T-cell (primary cell): ENCODE measurements around the gene NTN5. TPM values are rescaled to one million over a fixed set of nuclear protein-coding genes. Genes with fewer than 3 reads are reported as not detected.

Experiments used
- ATAC-seq, 4 experiments: fragments of 200-7000 bp in 3 of 4; fragments of 150-1000 bp in 1 of 4; cut with Tn5 transposase; replicated peaks in 1 of 4; 1 replicate in 3 of 4; 2 replicates in 1 of 4; pipeline ENCODE4 v1.10.0; 2021; ENCODE audit warnings: moderate library complexity in 3 of 4, mild to moderate bottlenecking in 2 of 4, moderate number of reproducible peaks in 1 of 4
- CTCF ChIA-PET, 2 donors: fragments of 300-600 bp; sonication (Branson Sonifier 250); formaldehyde crosslinking; loops; one replicate each; lab custom pipeline; 2022; ENCODE audit warnings: antibody characterized with exemption in 2 of 2; lab: Charles Lee
- POLR2A ChIA-PET, 2 donors: fragments of 300-600 bp; sonication (Branson Sonifier 250); formaldehyde crosslinking; loops; one replicate each; lab custom pipeline; 2022; ENCODE audit warnings: antibody characterized with exemption in 2 of 2; lab: Charles Lee
- DNase-seq, 35 experiments: peaks; one replicate each; pipeline versions ENCODE4 v3.0.0 to v3.0.0-alpha.2; 2013 to 2023
- H3K27ac ChIP-seq: one replicate; pipeline ENCODE4 v1.5.1; 2013; ENCODE audit warnings: low read length
- H3K27me3 ChIP-seq, 2 experiments: replicated peaks in 1 of 2; 1 replicate in 1 of 2; 2 replicates in 1 of 2; pipeline versions ENCODE4 v1.6.1 to v1.7.0; 2013; ENCODE audit warnings: low read length in 1 of 2, mixed read lengths in 1 of 2; ENCODE audit not compliant: control insufficient read depth in 2 of 2, insufficient read depth in 2 of 2; ENCODE audit errors: extremely low read depth in 1 of 2
- H3K36me3 ChIP-seq, 2 donors: 1 replicate in 1 of 2; 2 replicates in 1 of 2; pipeline versions ENCODE4 v1.6.1 to v1.7.0; 2013; ENCODE audit warnings: low read length in 1 of 2; ENCODE audit not compliant: control insufficient read depth in 2 of 2, insufficient read depth in 1 of 2; ENCODE audit errors: extremely low read depth in 1 of 2
- H3K4me1 ChIP-seq, 2 experiments: 1 replicate in 1 of 2; 2 replicates in 1 of 2; pipeline versions ENCODE4 v1.6.1 to v1.7.0; 2013; ENCODE audit warnings: low read length in 2 of 2, mixed read lengths in 1 of 2; ENCODE audit not compliant: insufficient read depth in 2 of 2, control insufficient read depth in 1 of 2; ENCODE audit errors: extremely low read depth in 1 of 2
- H3K4me3 ChIP-seq, 2 donors: 1 replicate in 1 of 2; 2 replicates in 1 of 2; pipeline versions ENCODE4 v1.5.1 to v1.7.0; 2013; ENCODE audit warnings: mild to moderate bottlenecking in 2 of 2, low read length in 1 of 2, moderate library complexity in 1 of 2; ENCODE audit not compliant: control insufficient read depth in 1 of 2; ENCODE audit errors: extremely low read depth in 1 of 2
- H3K9me3 ChIP-seq: 2 replicates; pipeline ENCODE4 v1.7.0; 2013
- H3K27ac Mint-ChIP-seq, 2 donors: one replicate each; pipeline ENCODE4 v1.8.0; 2020 to 2021; ENCODE audit warnings: mild to moderate bottlenecking in 2 of 2, mixed read lengths in 2 of 2
- H3K27me3 Mint-ChIP-seq, 2 donors: one replicate each; pipeline ENCODE4 v1.8.0; 2021 to 2022; ENCODE audit warnings: mixed read lengths in 2 of 2
- H3K36me3 Mint-ChIP-seq: one replicate; pipeline ENCODE4 v1.8.0; 2021; ENCODE audit warnings: mixed read lengths
- H3K4me1 Mint-ChIP-seq, 3 donors: one replicate each; pipeline ENCODE4 v1.8.0; 2020 to 2022; ENCODE audit warnings: mixed read lengths in 3 of 3, mild to moderate bottlenecking in 1 of 3
- H3K4me3 Mint-ChIP-seq, 3 donors: one replicate each; pipeline ENCODE4 v1.8.0; 2020 to 2022; ENCODE audit warnings: mild to moderate bottlenecking in 3 of 3, mixed read lengths in 3 of 3, moderate library complexity in 3 of 3
- H3K9me3 Mint-ChIP-seq, 3 donors: one replicate each; pipeline ENCODE4 v1.8.0; 2020 to 2022; ENCODE audit warnings: mixed read lengths in 3 of 3
- WGBS: methylation state at CpG from one replicate; pipeline ENCODE4 v1.1.5; 2013; ENCODE audit warnings: missing lambda C conversion rate; ENCODE audit not compliant: insufficient coverage; 5-methylcytosine and 5-hydroxymethylcytosine counted together
- total RNA-seq, 35 experiments: library from RNA in 6 of 35; stranded (reverse) in 6 of 35; fragments of 120-200 nt in 1 of 35; gene quantifications; one replicate each; pipeline versions ENCODE4 v1.2.1 to v1.2.4 and lab custom pipeline; 2013 to 2026

The NTN5 gene
- total RNA-seq, 5 donors from 2014 or later (not counting 1 experiment from before 2014, with no cell fraction given) = 2.2 to 4.2 (median 3.5) TPM

DNA sequence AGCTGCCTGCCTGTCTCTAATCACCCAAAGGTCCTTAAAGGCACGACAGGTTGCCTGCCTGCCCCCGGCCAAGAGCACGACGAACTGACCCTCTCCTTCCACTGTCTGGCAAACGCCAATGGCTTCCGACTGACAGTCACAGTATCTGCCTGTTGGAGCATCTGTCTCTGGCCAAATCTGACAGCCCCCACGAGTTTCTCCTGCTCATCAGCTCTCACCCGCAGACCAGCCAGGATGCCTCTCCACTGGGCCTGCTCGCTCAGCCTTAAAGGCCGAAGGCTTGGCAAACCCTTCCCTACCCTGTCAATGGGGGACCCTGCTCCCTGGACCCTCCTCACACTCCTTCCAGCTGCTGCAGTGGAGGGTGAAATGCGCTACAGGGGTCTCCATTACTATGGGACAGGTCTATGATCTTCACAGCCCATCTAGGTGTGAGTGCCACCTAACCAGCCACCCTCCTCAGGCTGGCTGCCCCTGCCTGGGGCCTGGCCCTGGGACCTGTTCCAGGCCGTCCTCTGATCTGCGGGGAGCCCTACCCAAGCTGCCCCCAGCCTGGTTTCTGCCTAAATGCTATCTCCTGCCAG is 58.9 kb downstream of the NTN5 start:
- ATAC-seq (no peak), DNase-seq (no peak)
- 91% methylated on average over 13 of the region's 13 CpGs for WGBS
- peaks cover 13 to 39% of the 10 kb centered on the region in 2 experiments for H3K4me1 ChIP-seq
- peaks cover 19% of the 10 kb centered on the region for H3K36me3 Mint-ChIP-seq
- no peaks in the 10 kb centered on the region for H3K9me3 ChIP-seq
- no peak overlapping the region for H3K4me3 ChIP-seq
- H3K36me3 ChIP-seq = peaks cover 21 to 31% of the 10 kb centered on the region in 2 donors
- ChIA-PET POLR2A (no interaction called here), CTCF (no interaction called here)
- no peaks in the 10 kb centered on the region for H3K9me3 Mint-ChIP-seq
- H3K4me3 Mint-ChIP-seq = no peak overlapping the region
- H3K27me3 Mint-ChIP-seq = no peaks in the 10 kb centered on the region
- H3K27me3 ChIP-seq = peaks cover 0 to 2% of the 10 kb centered on the region in 2 experiments
- peak overlapping the region; percentile 31 to 48 for H3K27ac Mint-ChIP-seq
- no peak overlapping the region for H3K27ac ChIP-seq
- H3K4me1 Mint-ChIP-seq = peaks cover 24 to 30% (median 27%) of the 10 kb centered on the region in 3 donors

DNA sequence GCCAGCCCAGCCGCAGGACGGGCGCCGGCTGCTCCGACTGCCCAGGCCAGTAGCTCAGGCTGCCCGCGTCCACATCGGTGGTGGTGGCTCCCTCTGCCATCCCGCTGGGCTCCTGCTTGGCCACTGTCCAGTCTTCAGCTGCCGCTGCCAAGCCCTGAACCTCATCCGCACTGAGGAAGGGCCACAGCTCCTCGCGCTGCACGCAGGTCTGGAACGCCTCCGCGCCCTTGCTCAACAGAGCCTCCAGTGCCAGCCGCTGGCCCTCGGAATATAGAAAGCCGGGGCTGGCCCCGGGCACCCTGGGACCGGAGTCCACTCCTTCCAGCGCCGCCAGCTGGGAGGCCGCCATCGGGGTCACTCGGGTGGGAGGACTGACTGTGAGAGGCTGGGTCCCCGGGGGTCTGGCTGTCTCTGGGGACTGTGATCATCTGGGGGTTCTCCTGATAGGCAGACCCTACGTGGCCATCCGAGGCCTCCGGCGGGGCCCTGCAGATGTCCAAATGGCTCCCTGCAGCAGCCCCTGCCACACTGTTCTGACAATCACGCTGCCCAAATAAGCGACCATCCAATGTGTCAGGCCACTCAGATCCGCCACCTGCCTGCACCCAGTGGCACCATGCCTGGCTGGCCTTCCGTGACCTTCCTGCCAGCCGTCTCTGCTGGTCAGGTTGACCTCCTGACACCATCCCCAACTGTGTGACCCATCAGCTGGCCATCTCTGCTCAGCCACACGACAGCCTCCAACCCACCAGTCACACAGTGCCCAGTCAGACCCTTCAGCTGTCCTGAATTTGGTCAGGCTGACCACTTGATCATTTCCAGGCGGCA is 59.6 kb downstream of the NTN5 start:
- DNase-seq (no peak), ATAC-seq (peak in 1 of 4 experiments; percentile 4)
- ChIA-PET CTCF (interaction anchor here in 1 of 2 donors (0.7 kb wide), 1 partner anchor 143 kb away, joined by 4 read pairs; no protein-coding TSS in a partner anchor), POLR2A (no interaction called here)
- 91% methylated on average over 31 of the region's 39 CpGs for WGBS
- H3K36me3 ChIP-seq = peaks cover 21 to 31% of the 10 kb centered on the region in 2 donors
- H3K27me3 Mint-ChIP-seq = no peaks in the 10 kb centered on the region
- H3K4me3 ChIP-seq = no peak overlapping the region
- H3K36me3 Mint-ChIP-seq = peaks cover 15% of the 10 kb centered on the region
- peaks cover 11 to 41% of the 10 kb centered on the region in 2 experiments for H3K4me1 ChIP-seq
- no peak overlapping the region for H3K27ac ChIP-seq
- H3K9me3 Mint-ChIP-seq = no peaks in the 10 kb centered on the region
- H3K4me3 Mint-ChIP-seq = no peak overlapping the region
- no peaks in the 10 kb centered on the region for H3K27me3 ChIP-seq
- peak overlapping the region in 1 of 2 donors; percentile 48 for H3K27ac Mint-ChIP-seq
- peaks cover 22 to 27% (median 25%) of the 10 kb centered on the region in 3 donors for H3K4me1 Mint-ChIP-seq
- H3K9me3 ChIP-seq = no peaks in the 10 kb centered on the region

DNA sequence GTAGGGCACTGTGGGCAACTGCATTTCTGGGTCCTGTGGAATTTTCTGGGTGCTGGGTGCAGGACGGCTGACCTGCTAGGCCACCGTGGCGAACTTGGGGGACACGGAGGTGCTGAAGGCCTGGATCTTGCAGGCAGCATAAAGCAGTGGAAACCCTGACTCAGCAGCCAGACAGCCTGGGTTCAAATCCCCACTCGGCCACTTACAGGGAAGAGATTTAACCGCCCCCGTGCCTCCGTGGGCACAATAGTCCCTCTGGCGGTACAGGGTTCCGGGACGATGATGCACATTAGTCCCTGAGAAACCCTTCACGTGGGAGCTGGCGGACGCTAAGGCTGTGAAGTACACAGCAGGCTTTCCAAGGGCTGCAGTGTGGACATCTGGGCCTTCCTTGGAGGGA is 60.9 kb downstream of the NTN5 start:
- ChIA-PET CTCF (no interaction called here), POLR2A (interaction anchor here in 1 of 2 donors (0.6 kb wide), 1 partner anchor 324 kb away, joined by 7 read pairs; no protein-coding TSS in a partner anchor)
- no peak overlapping the region for H3K27ac Mint-ChIP-seq
- H3K4me3 Mint-ChIP-seq = no peak overlapping the region
- Histone ChIP-seq H3K4me3 (no peak overlapping the region), H3K27ac (no peak overlapping the region), H3K4me1 (peaks cover 0 to 27% of the 10 kb centered on the region in 2 experiments), H3K36me3 (peaks cover 18 to 22% of the 10 kb centered on the region in 2 donors), H3K9me3 (no peaks in the 10 kb centered on the region), H3K27me3 (no peaks in the 10 kb centered on the region)
- ATAC-seq (no peak), DNase-seq (no peak)
- no peaks in the 10 kb centered on the region for H3K9me3 Mint-ChIP-seq
- no peaks in the 10 kb centered on the region for H3K27me3 Mint-ChIP-seq
- peaks cover 13% of the 10 kb centered on the region for H3K36me3 Mint-ChIP-seq
- 90% methylated on average over 13 of the region's 14 CpGs for WGBS
- peaks cover 8 to 15% (median 12%) of the 10 kb centered on the region in 3 donors for H3K4me1 Mint-ChIP-seq

Other genes with a start within 250 kb of the NTN5 start
- 10 to 100 TPM; 29.7 to 55.2 (median 42.6) TPM for gene GRWD1, start 227.0 kb downstream of the NTN5 start, total RNA-seq
- gene KCNJ14, start 217.4 kb downstream of the NTN5 start, total RNA-seq = 1 to 10 TPM; 2.6 to 3.5 (median 3.2) TPM
- 10 to 100 TPM; 37.8 to 81.5 (median 70.6) TPM for gene CYTH2, start 203.6 kb downstream of the NTN5 start, total RNA-seq
- gene LMTK3, start 161.2 kb downstream of the NTN5 start, total RNA-seq = 10 to 100 TPM; 17.5 to 28.2 (median 23.5) TPM
- gene SULT2B1, start 120.8 kb downstream of the NTN5 start, total RNA-seq = not detected
- gene SPACA4, start 66.3 kb downstream of the NTN5 start, total RNA-seq = not detected
- 1 to 10 TPM in 4 of 5 donors, not detected in 1; 2.3 to 3.0 (median 2.7) TPM for gene FAM83E, start 57.9 kb downstream of the NTN5 start, total RNA-seq
- gene RPL18, start 53.8 kb downstream of the NTN5 start, total RNA-seq = 1,000 to 10,000 TPM; 2,370 to 2,784 (median 2,662) TPM
- 10 to 100 TPM; 18.0 to 37.0 (median 31.8) TPM for gene SPHK2, start 53.5 kb downstream of the NTN5 start, total RNA-seq
- gene DBP, start 35.6 kb downstream of the NTN5 start, total RNA-seq = 10 to 100 TPM; 24.5 to 57.2 (median 56.0) TPM
- gene CA11, start 26.8 kb downstream of the NTN5 start, total RNA-seq = 10 to 100 TPM in 4 of 5 donors, 1 to 10 TPM in 1; 8.0 to 18.5 (median 11.0) TPM
- gene FUT2, start 23.0 kb upstream of the NTN5 start, total RNA-seq = under 1 TPM in 1 of 5 donors, not detected in 4; 0.16 TPM
- 1 to 10 TPM in 4 of 5 donors, under 1 TPM in 1; 0.56 to 2.4 (median 1.6) TPM for gene MAMSTR, start 46.7 kb upstream of the NTN5 start, total RNA-seq
- under 1 TPM in 3 of 5 donors, not detected in 2; 0.23 to 0.65 (median 0.32) TPM for gene RASIP1, start 67.6 kb upstream of the NTN5 start, total RNA-seq
- not detected for gene IZUMO1, start 73.9 kb upstream of the NTN5 start, total RNA-seq
- gene FUT1, start 79.6 kb upstream of the NTN5 start, total RNA-seq = under 1 TPM; 0.09 to 0.28 (median 0.15) TPM
- not detected for gene FGF21, start 82.5 kb upstream of the NTN5 start, total RNA-seq
- 10 to 100 TPM; 21.5 to 40.6 (median 36.6) TPM for gene BCAT2, start 138.0 kb upstream of the NTN5 start, total RNA-seq
- 1 to 10 TPM in 2 of 5 donors, under 1 TPM in 2, not detected in 1; 0.58 to 2.1 (median 1.1) TPM for gene HSD17B14, start 163.5 kb upstream of the NTN5 start, total RNA-seq
- 10 to 100 TPM in 1 of 5 donors, 1 to 10 TPM in 4; 2.7 to 11.8 (median 5.2) TPM for gene PLEKHA4, start 195.6 kb upstream of the NTN5 start, total RNA-seq
- gene PPP1R15A, start 199.4 kb upstream of the NTN5 start, total RNA-seq = 100 to 1,000 TPM in 2 of 5 donors, 10 to 100 TPM in 3; 74.4 to 713 (median 93.6) TPM
- gene TULP2, start 225.7 kb upstream of the NTN5 start, total RNA-seq = under 1 TPM in 1 of 5 donors, not detected in 4; 0.26 TPM
- gene NUCB1, start 227.3 kb upstream of the NTN5 start, total RNA-seq = 100 to 1,000 TPM; 122 to 177 (median 165) TPM